RWPE2 (cell line): ENCODE measurements around the gene NAA80.

ENCODE experiments used
- ATAC-seq: fragments of 200-7000 bp; cut with Tn5 transposase; 3 replicates; pipeline ENCODE4 v1.9.1; 2021; ENCODE audit warnings: low read depth
- DNase-seq: peaks from one replicate; pipeline ENCODE4 v3.0.0-alpha.2; 2020; ENCODE audit warnings: low spot score
- H3K27ac ChIP-seq: fragments of 450-650 bp; 2 replicates; pipeline ENCODE4 v1.5.1; 2017; ENCODE audit warnings: mild to moderate bottlenecking; ENCODE audit not compliant: poor library complexity, severe bottlenecking
- H3K27me3 ChIP-seq: fragments of 250-450 bp; sonication (Bioruptor Pico); 2 replicates; pipeline ENCODE4 v1.5.1; 2021; ENCODE audit warnings: mild to moderate bottlenecking, moderate library complexity; ENCODE audit not compliant: insufficient read depth, poor library complexity, severe bottlenecking
- H3K36me3 ChIP-seq: fragments of 250-450 bp; sonication (Bioruptor Pico); 2 replicates; pipeline ENCODE4 v1.5.1; 2020; ENCODE audit warnings: low read depth, mild to moderate bottlenecking, moderate library complexity
- H3K4me1 ChIP-seq: fragments of 250-450 bp; sonication (Bioruptor Pico); 2 replicates; pipeline ENCODE4 v1.5.1; 2021; ENCODE audit warnings: mild to moderate bottlenecking, moderate library complexity; ENCODE audit not compliant: insufficient read depth, poor library complexity, severe bottlenecking
- H3K4me3 ChIP-seq: fragments of 250-450 bp; sonication (Bioruptor Pico); 2 replicates; pipeline ENCODE4 v1.5.1; 2021; ENCODE audit warnings: mild to moderate bottlenecking, moderate library complexity; ENCODE audit not compliant: severe bottlenecking
- H3K9me3 ChIP-seq: fragments of 250-450 bp; sonication (Bioruptor Pico); 2 replicates; pipeline ENCODE4 v1.5.1; 2021; ENCODE audit warnings: mild to moderate bottlenecking, moderate library complexity; ENCODE audit not compliant: severe bottlenecking
- CTCF ChIP-seq: fragments of 450-650 bp; IDR thresholded peaks from one replicate; pipeline ENCODE4 v1.5.1; 2017; ENCODE audit warnings: mild to moderate bottlenecking, moderate library complexity; ENCODE audit not compliant: poor library complexity, severe bottlenecking

Gene NAA80

GRCh38 chr3:50330330-50330729 is 31.1 kb upstream of the NAA80 start:
- H3K27ac ChIP-seq: no peak overlapping the region
- H3K27me3 ChIP-seq: no peaks in the 10 kb centered on the region
- TF ChIP-seq CTCF: no peak

GRCh38 chr3:50327943-50328691 is 28.9 kb upstream of the NAA80 start, which contains the start of gene TUSC2:
Gene TUSC2 (minus strand): TSS chr3:50328223. CDS start chr3:50328099, 124 bp downstream.
- TF ChIP-seq CTCF: no peak
- DNase-seq: peak; percentile 97
- Histone ChIP-seq H3K9me3 (no peaks in the 10 kb centered on the region), H3K36me3 (peaks cover 56% of the 10 kb centered on the region), H3K4me3 (peak within 1 kb of the TSS; percentile 81), H3K27ac (peak within 1 kb of the TSS; percentile 19), H3K4me1 (no peaks in the 10 kb centered on the region), H3K27me3 (no peaks in the 10 kb centered on the region)
- ATAC-seq: peak; percentile 84

More at GRCh38 chr3:50330330-50330729, 31.1 kb upstream of the NAA80 start:
- peaks cover 10% of the 10 kb centered on the region for H3K4me1 ChIP-seq
- no peak for ATAC-seq
- DNase-seq: no peak
- H3K36me3 ChIP-seq: peaks cover 68% of the 10 kb centered on the region
- H3K4me3 ChIP-seq: no peak overlapping the region
- no peaks in the 10 kb centered on the region for H3K9me3 ChIP-seq

GRCh38 chr3:50327129-50327528 is 27.9 kb upstream of the NAA80 start:
- no peak for TF ChIP-seq CTCF
- peaks cover 53% of the 10 kb centered on the region for H3K36me3 ChIP-seq
- peak overlapping the region; percentile 19 for H3K27ac ChIP-seq
- ATAC-seq: no peak
- H3K4me1 ChIP-seq: no peaks in the 10 kb centered on the region
- H3K27me3 ChIP-seq: no peaks in the 10 kb centered on the region
- peak overlapping the region; percentile 81 for H3K4me3 ChIP-seq
- no peak for DNase-seq
- no peaks in the 10 kb centered on the region for H3K9me3 ChIP-seq

GRCh38 chr3:50326182-50326541 is 27.0 kb upstream of the NAA80 start:
- no peak for DNase-seq
- no peak for ATAC-seq
- Histone ChIP-seq H3K9me3 (no peaks in the 10 kb centered on the region), H3K4me1 (no peaks in the 10 kb centered on the region), H3K27me3 (no peaks in the 10 kb centered on the region), H3K36me3 (peaks cover 43% of the 10 kb centered on the region), H3K4me3 (no peak overlapping the region), H3K27ac (no peak overlapping the region)
- no peak for TF ChIP-seq CTCF
